H9 (cell line): ENCODE measurements around the gene CCDC148. TPM values are rescaled to one million over a fixed set of nuclear protein-coding genes. Genes with fewer than 3 reads are reported as not detected.

Experiments
- DNase-seq: peaks from one replicate; pipeline ENCODE4 v3.0.0-alpha.2; 2017
- H2AFZ ChIP-seq: one replicate; pipeline ENCODE4 v1.6.1; 2013; ENCODE audit warnings: mild to moderate bottlenecking, low read length, control low read depth, moderate library complexity
- H2AK5ac ChIP-seq: 2 replicates; pipeline ENCODE4 v1.6.1; 2013; ENCODE audit warnings: low read length, control low read depth, mixed read lengths; ENCODE audit not compliant: insufficient read length
- H2BK120ac ChIP-seq: one replicate; pipeline ENCODE4 v1.6.1; 2013; ENCODE audit warnings: low read depth, mild to moderate bottlenecking, low read length, control low read depth, inconsistent platforms; ENCODE audit not compliant: poor library complexity, severe bottlenecking
- H2BK12ac ChIP-seq: 2 replicates; pipeline ENCODE4 v1.6.1; 2013; ENCODE audit warnings: low read length, control low read depth, mixed read lengths, low read depth; ENCODE audit not compliant: insufficient read length
- H2BK15ac ChIP-seq: 2 replicates; pipeline ENCODE4 v1.6.1; 2013; ENCODE audit warnings: low read depth, low read length, control low read depth
- H2BK20ac ChIP-seq: one replicate; pipeline ENCODE4 v1.6.1; 2013; ENCODE audit warnings: low read depth, mild to moderate bottlenecking, low read length, control low read depth, inconsistent platforms; ENCODE audit not compliant: poor library complexity, severe bottlenecking
- H2BK5ac ChIP-seq: 2 replicates; pipeline ENCODE4 v1.6.1; 2013; ENCODE audit warnings: low read length, control low read depth, mixed read lengths; ENCODE audit not compliant: insufficient read length
- H3K14ac ChIP-seq: 2 replicates; pipeline ENCODE4 v1.6.1; 2013; ENCODE audit warnings: low read length, control low read depth; ENCODE audit not compliant: insufficient read depth
- H3K18ac ChIP-seq: 2 replicates; pipeline ENCODE4 v1.6.1; 2013; ENCODE audit warnings: low read depth, mild to moderate bottlenecking, mixed read lengths, low read length, control low read depth; ENCODE audit not compliant: insufficient read length
- H3K23ac ChIP-seq: 2 replicates; pipeline ENCODE4 v1.6.1; 2013; ENCODE audit warnings: low read length, control low read depth, mixed read lengths, low read depth; ENCODE audit not compliant: insufficient read length
- H3K23me2 ChIP-seq: 2 replicates; pipeline ENCODE4 v1.6.1; 2013; ENCODE audit warnings: low read depth, mild to moderate bottlenecking, mixed read lengths, low read length, control low read depth; ENCODE audit not compliant: insufficient read length, poor library complexity, severe bottlenecking
- H3K27ac ChIP-seq: 2 replicates; pipeline ENCODE4 v1.5.1; 2013; ENCODE audit warnings: low read length, control low read depth, mixed read lengths, low read depth; ENCODE audit not compliant: insufficient read length
- H3K27me3 ChIP-seq: 2 replicates; pipeline ENCODE4 v1.6.1; 2013; ENCODE audit warnings: low read length, control low read depth, inconsistent platforms; ENCODE audit not compliant: insufficient read depth
- H3K4ac ChIP-seq: 2 replicates; pipeline ENCODE4 v1.6.1; 2013; ENCODE audit warnings: low read depth, mild to moderate bottlenecking, control low read depth, inconsistent platforms, low read length, moderate library complexity
- H3K4me1 ChIP-seq: 2 replicates; pipeline ENCODE4 v1.6.1; 2013; ENCODE audit warnings: low read length, control low read depth, inconsistent platforms; ENCODE audit not compliant: insufficient read depth
- H3K4me2 ChIP-seq: 2 replicates; pipeline ENCODE4 v1.6.1; 2013; ENCODE audit warnings: low read length, control low read depth, mixed read lengths; ENCODE audit not compliant: insufficient read length, insufficient read depth
- H3K56ac ChIP-seq: 2 replicates; pipeline ENCODE4 v1.6.1; 2013; ENCODE audit warnings: low read depth, mild to moderate bottlenecking, mixed read lengths, low read length, control low read depth; ENCODE audit not compliant: insufficient read length
- H3K79me1 ChIP-seq: 2 replicates; pipeline ENCODE4 v1.6.1; 2013; ENCODE audit warnings: low read depth, mild to moderate bottlenecking, moderate library complexity, low read length, control low read depth, inconsistent platforms; ENCODE audit not compliant: insufficient read depth, poor library complexity, severe bottlenecking
- H3K79me2 ChIP-seq: 2 replicates; pipeline ENCODE4 v1.6.1; 2013; ENCODE audit warnings: low read length, control low read depth, inconsistent platforms; ENCODE audit not compliant: insufficient read depth
- H3K9ac ChIP-seq: 2 replicates; pipeline ENCODE4 v1.6.1; 2013; ENCODE audit warnings: low read length, control low read depth, mixed read lengths; ENCODE audit not compliant: insufficient read length; ENCODE audit errors: extremely low read depth
- H3K9me3 ChIP-seq: one replicate; pipeline ENCODE4 v1.6.1; 2013; ENCODE audit warnings: low read depth, low read length, inconsistent platforms; ENCODE audit not compliant: control insufficient read depth
- H3T11ph ChIP-seq: one replicate; pipeline ENCODE4 v1.6.1; 2013; ENCODE audit warnings: mild to moderate bottlenecking, low read length, control low read depth, inconsistent platforms
- H4K20me1 ChIP-seq: one replicate; pipeline ENCODE4 v1.6.1; 2013; ENCODE audit not compliant: control insufficient read depth, insufficient read length, insufficient read depth
- H4K5ac ChIP-seq: 2 replicates; pipeline ENCODE4 v1.6.1; 2013; ENCODE audit warnings: low read depth, mild to moderate bottlenecking, mixed read lengths, low read length, control low read depth; ENCODE audit not compliant: insufficient read length
- H4K8ac ChIP-seq: replicated peaks from 2 replicates; pipeline ENCODE4 v1.6.1; 2013; ENCODE audit warnings: low read length, control low read depth, mixed read lengths, low read depth; ENCODE audit not compliant: insufficient read length
- H4K91ac ChIP-seq: 2 replicates; pipeline ENCODE4 v1.6.1; 2013; ENCODE audit warnings: low read depth, mild to moderate bottlenecking, moderate library complexity, mixed read lengths, low read length, control low read depth; ENCODE audit not compliant: insufficient read length
- H3K27ac Mint-ChIP-seq, 3 experiments: 2 replicates in 2 of 3; 3 replicates in 1 of 3; pipeline ENCODE4 v1.8.0; 2020 to 2021; ENCODE audit warnings: mixed read lengths in 3 of 3, mild to moderate bottlenecking in 1 of 3, moderate library complexity in 1 of 3
- H3K27me3 Mint-ChIP-seq: 2 replicates; pipeline ENCODE4 v1.8.0; 2021; ENCODE audit warnings: low read depth, mild to moderate bottlenecking, moderate library complexity, mixed read lengths
- H3K36me3 Mint-ChIP-seq, 3 experiments: 2 replicates in 2 of 3; 3 replicates in 1 of 3; pipeline ENCODE4 v1.8.0; 2020 to 2021; ENCODE audit warnings: low read depth in 3 of 3, mixed read lengths in 3 of 3; ENCODE audit not compliant: insufficient read depth in 1 of 3
- H3K4me1 Mint-ChIP-seq, 2 experiments: 2 replicates each; pipeline ENCODE4 v1.8.0; 2020; ENCODE audit warnings: mixed read lengths in 2 of 2
- H3K4me3 Mint-ChIP-seq, 2 experiments: 2 replicates in 1 of 2; 3 replicates in 1 of 2; pipeline ENCODE4 v1.8.0; 2020 to 2021; ENCODE audit warnings: mild to moderate bottlenecking in 2 of 2, mixed read lengths in 2 of 2, moderate library complexity in 1 of 2
- H3K9me3 Mint-ChIP-seq, 2 experiments: 2 replicates in 1 of 2; 3 replicates in 1 of 2; pipeline ENCODE4 v1.8.0; 2020; ENCODE audit warnings: mild to moderate bottlenecking in 2 of 2, mixed read lengths in 2 of 2, moderate library complexity in 1 of 2
- CTCF ChIP-seq: fragments of 200-600 bp; sonication (generic); conservative IDR thresholded peaks from 3 replicates; pipeline ENCODE4 v1.8.0; 2021; ENCODE audit warnings: antibody characterized with exemption, mild to moderate bottlenecking
- WGBS: extraction: QIAGEN DNeasy Blood & Tissue Kit; methylation state at CpG from one replicate; pipeline ENCODE4 v1.1.7; 2013; ENCODE audit warnings: missing lambda C conversion rate, low lambda C conversion rate, mixed read lengths; ENCODE audit not compliant: insufficient read length; ENCODE audit errors: extremely low coverage; 5-methylcytosine and 5-hydroxymethylcytosine counted together
- total RNA-seq: library from RNA; stranded (reverse); gene quantifications from 2 replicates; pipeline ENCODE4 v1.2.1, GENCODE V29; 2021

CCDC148 gene
- total RNA-seq, 1 experiment from 2014 or later, result 1.5 TPM

GRCh38 chr2:158290225-158290624 is 166.3 kb downstream of the CCDC148 start:
- Mint-ChIP-seq H3K4me3 (no peak overlapping the region), H3K36me3 (peaks cover 8 to 21% (median 11%) of the 10 kb centered on the region in 3 experiments; a peak in 5 of 7 replicates), H3K27ac (no peak overlapping the region), H3K9me3 (peaks cover 0 to 18% of the 10 kb centered on the region in 2 experiments; a peak in 3 of 5 replicates), H3K27me3 (no peaks in the 10 kb centered on the region), H3K4me1 (peaks cover 5 to 7% of the 10 kb centered on the region in 2 experiments)
- no peaks in the 10 kb centered on the region for H3K79me2 ChIP-seq
- H2AK5ac ChIP-seq, result no peak overlapping the region
- WGBS, result no CpG with 5 or more reads among the region's 5 CpGs
- H3K9ac ChIP-seq, result no peak overlapping the region
- H4K20me1 ChIP-seq, result no peaks in the 10 kb centered on the region
- no peaks in the 10 kb centered on the region for H3K27me3 ChIP-seq
- no peak overlapping the region for H2BK5ac ChIP-seq
- H4K5ac ChIP-seq, result no peak overlapping the region
- no peaks in the 10 kb centered on the region for H3K4me1 ChIP-seq
- no peak overlapping the region for H2BK15ac ChIP-seq
- no peak overlapping the region for H3K27ac ChIP-seq
- H3K14ac ChIP-seq, result no peak overlapping the region
- H3K23ac ChIP-seq, result no peak overlapping the region
- H3K18ac ChIP-seq, result no peak overlapping the region
- H4K91ac ChIP-seq, result no peak overlapping the region
- H3K23me2 ChIP-seq, result no peaks in the 10 kb centered on the region
- no peak overlapping the region for H2BK12ac ChIP-seq
- no peak for DNase-seq
- H3K56ac ChIP-seq, result no peak overlapping the region
- H3K4ac ChIP-seq, result no peak overlapping the region
- H3K79me1 ChIP-seq, result no peaks in the 10 kb centered on the region
- H3T11ph ChIP-seq, result no peak overlapping the region
- no peak overlapping the region for H2BK120ac ChIP-seq
- H3K4me2 ChIP-seq, result no peak overlapping the region
- H2BK20ac ChIP-seq, result no peak overlapping the region
- H4K8ac ChIP-seq, result no peak overlapping the region
- no peak overlapping the region for H2AFZ ChIP-seq
- no peak for TF ChIP-seq CTCF
- H3K9me3 ChIP-seq, result no peaks in the 10 kb centered on the region
